HFF-Myc (cell line): Measurements from ENCODE around the gene LRGUK.

Source experiments
- DNase-seq: peaks from one replicate; pipeline ENCODE4 v3.0.0-alpha.2; 2011; ENCODE audit warnings: low read depth; ENCODE audit errors: extremely low read depth
- H3K4me3 ChIP-seq: replicated peaks from 2 replicates; pipeline ENCODE4 v1.5.1; 2011; ENCODE audit warnings: low read depth, mild to moderate bottlenecking, control low read depth, low read length
- CTCF ChIP-seq: IDR thresholded peaks from 2 replicates; pipeline ENCODE4 v1.5.1; 2012; ENCODE audit warnings: mild to moderate bottlenecking, low read depth, low read length, control low read depth; ENCODE audit errors: missing control alignments

The LRGUK gene

GRCh38 chr7:134153493-134154136 is 26.5 kb downstream of the LRGUK start:
- DNase-seq, result no peak
- TF ChIP-seq CTCF, result no peak
- no peak overlapping the region for H3K4me3 ChIP-seq

- no peak for DNase-seq
- no peak overlapping the region for H3K4me3 ChIP-seq
- TF ChIP-seq CTCF, result no peak
Measured at GRCh38 chr7:134154581-134155130, 27.5 kb downstream of the LRGUK start.

GRCh38 chr7:134155206-134155605 is 28.1 kb downstream of the LRGUK start:
- H3K4me3 ChIP-seq, result no peak overlapping the region
- no peak for TF ChIP-seq CTCF
- DNase-seq, result no peak

- H3K4me3 ChIP-seq, result no peak overlapping the region
- no peak for TF ChIP-seq CTCF
- no peak for DNase-seq
Measured at GRCh38 chr7:134155871-134156270, 28.7 kb downstream of the LRGUK start.

- DNase-seq, result no peak
- H3K4me3 ChIP-seq, result no peak overlapping the region
- no peak for TF ChIP-seq CTCF
Measured at GRCh38 chr7:134165252-134165651, 38.1 kb downstream of the LRGUK start.

GRCh38 chr7:134167250-134167649 is 40.1 kb downstream of the LRGUK start:
- no peak overlapping the region for H3K4me3 ChIP-seq
- TF ChIP-seq CTCF, result no peak
- no peak for DNase-seq

GRCh38 chr7:134167841-134168240 is 40.7 kb downstream of the LRGUK start:
- H3K4me3 ChIP-seq, result no peak overlapping the region

More at GRCh38 chr7:134167841-134168240, 40.7 kb downstream of the LRGUK start:
- no peak for TF ChIP-seq CTCF
- no peak for DNase-seq
